ENCODE measurements around the gene GALC. TPM values are rescaled to one million over a fixed set of nuclear protein-coding genes. Genes with fewer than 3 reads are reported as not detected.
"Not testable (repeated sequence)": the region's sequence is repeated elsewhere in the genome, so short reads cannot be mapped to it uniquely, and the experiment has no call there.

GALC gene
- 9.8 and 22.4 TPM in 2 replicates for total RNA-seq

DNA sequence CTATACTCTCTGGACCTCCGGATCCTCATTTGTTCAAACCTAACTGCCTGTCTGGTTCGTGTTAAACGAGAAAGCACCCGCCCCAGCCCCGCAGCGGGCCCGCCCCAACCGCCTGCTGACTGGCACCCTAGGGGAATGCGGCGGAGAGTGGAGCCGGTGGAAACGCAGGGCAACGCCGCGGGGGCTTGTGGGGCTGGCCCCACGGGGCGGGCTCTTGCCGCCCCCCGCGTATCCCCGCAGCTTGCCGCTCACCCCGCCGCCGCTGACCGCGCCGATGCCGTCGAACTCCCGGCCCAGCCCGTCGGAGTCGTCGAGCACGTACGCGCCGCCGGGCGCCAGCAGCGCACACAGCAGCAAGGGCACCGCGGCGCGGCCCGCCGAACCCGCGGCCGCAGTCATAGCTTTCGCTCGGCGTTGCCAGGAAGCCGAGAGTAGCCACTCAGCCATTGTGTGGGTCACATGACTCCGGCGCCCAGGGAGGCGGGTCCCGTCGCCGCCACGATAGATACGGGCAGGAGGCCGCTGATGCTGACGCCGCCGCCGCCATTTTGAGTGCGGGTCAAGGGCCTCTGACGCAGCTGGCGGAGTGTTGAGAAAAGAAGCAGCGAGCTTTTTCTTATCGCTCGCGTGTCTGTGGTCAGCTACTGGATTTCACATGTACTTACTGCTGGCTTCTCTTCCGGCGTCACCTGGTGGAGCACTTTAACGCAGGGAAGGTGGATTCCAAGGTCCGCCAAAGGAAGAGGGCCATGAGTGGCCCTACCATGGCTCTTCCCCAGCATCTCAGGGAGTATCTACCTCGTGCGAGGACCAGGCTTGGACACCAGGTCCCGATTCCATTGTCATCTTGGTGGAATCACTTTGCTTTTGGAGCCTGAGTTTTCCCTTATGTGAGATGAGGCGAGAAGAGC is at the start of gene GALC:
Gene GALC (minus strand): TSS at position 465 of the 911 bp plus-strand sequence. CDS start 18 bp downstream, at position 447.
- DNase-seq (ENCODE audit: low read depth in 2 of 2), result peak; percentile 65 to 93

DNA sequence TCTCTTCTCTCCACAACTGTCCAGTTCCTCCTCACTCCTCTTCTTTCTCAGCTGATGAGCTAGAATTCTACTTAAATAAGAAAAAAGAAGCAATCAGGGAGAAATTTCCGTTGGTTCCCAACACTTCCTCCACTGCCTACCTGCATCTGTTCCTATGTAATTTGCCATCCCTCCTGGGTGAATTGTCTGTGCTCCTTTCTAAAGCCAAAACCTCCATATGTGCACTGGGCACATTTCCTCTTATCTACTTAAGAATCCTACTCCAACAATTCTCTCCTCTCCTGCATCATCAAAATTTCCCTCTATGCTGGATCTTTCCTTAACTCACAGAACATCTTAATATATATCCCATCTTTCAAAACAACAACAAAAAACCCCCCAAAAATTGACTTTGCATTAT is 47.2 kb upstream of the GALC start:
- DNase-seq (ENCODE audit: low read depth in 2 of 2), result no peak

DNA sequence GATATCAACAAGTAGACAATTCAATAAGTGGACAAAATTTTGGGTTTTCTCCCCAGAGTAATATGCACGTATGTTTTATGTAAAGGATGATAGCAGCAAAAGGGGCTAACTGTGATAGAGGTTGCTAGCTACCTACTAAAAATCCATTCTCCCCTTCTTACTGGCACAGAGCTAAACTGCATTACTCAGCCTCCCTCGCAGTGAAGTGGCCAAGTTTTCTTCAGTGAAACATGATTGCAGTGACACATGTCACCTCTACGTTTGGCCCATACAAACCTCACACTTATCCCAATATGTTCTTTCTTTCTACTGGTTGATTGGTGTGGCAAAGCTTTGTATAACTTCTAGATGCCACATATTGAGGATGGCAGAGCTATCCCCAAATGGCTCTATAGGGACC is 46.2 kb upstream of the GALC start:
- DNase-seq (ENCODE audit: low read depth in 2 of 2), result no peak

DNA sequence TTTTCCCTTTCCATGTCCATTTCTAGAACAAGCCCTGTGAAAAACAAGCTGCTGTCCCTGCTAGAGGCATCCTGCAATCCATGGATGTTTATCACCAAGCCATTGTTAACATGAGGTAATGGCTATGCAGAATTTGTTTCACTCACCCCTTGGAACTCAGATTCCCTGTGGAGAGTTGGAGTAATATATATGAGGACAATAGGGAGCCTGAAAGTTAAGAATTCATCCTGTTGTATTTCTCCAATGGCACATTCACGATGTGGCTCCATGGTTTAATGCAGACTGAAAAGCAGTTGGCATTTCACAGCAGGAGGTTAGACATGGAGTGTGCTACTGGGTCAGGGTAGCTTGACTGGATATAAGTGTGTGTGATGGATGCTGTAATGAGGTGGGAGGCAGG is 44.3 kb upstream of the GALC start:
- no peak for DNase-seq (ENCODE audit: low read depth in 2 of 2)

GRCh38 chr14:88036422-88036821 is 43.4 kb upstream of the GALC start:
- DNase-seq (ENCODE audit: low read depth in 2 of 2), result no peak

GRCh38 chr14:88034076-88034475 is 41.1 kb upstream of the GALC start:
- no peak for DNase-seq (ENCODE audit: low read depth in 2 of 2)

DNA sequence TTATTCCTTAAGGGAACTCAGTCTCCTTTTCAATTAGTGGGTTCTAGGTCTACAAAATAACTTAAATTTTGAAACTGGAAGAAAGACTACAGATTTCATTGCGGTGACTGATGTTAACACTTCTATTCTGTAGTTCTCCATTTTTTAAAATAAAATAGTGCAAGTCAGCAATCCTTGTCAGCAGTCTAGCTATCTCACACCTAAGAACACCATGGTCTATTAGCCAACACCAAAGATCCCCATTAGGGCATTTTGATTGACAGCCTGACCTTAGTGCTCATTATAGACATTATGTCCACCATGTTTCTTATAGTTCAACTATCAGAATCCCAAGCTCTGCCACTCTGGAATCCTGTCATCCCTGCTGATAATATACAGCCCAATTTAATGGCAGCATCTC is 39.4 kb upstream of the GALC start:
- DNase-seq (ENCODE audit: low read depth in 2 of 2), result no peak

GRCh38 chr14:88030892-88031291 is 37.9 kb upstream of the GALC start:
- DNase-seq (ENCODE audit: low read depth in 2 of 2), result no peak

- DNase-seq (ENCODE audit: low read depth in 2 of 2), result no peak
Observed at GRCh38 chr14:88030079-88030478, 37.1 kb upstream of the GALC start.

- no peak for DNase-seq (ENCODE audit: low read depth in 2 of 2)
Observed at GRCh38 chr14:88029500-88029899, 36.5 kb upstream of the GALC start.

- DNase-seq (ENCODE audit: low read depth in 2 of 2), result no peak
Observed at GRCh38 chr14:88026890-88027289, 33.9 kb upstream of the GALC start.

DNA sequence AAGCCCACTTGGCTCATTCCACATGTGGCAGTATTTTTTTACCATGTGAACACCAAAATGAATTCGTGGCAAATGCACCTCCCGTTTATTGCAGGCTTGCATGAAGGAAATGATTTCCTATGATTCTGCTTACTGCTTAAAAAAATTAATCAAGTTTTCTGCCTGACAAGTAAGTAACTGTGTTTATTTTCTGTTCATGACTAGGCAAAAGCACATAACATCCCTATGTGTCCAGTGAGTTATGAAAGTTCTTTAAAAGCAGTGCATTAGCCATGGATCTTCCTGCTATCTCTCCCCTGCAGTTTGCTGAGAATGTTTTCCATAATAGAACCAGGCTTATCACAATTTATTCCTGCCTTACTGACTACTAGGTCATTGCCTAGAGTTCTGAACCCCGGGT is 32.3 kb upstream of the GALC start:
- DNase-seq (ENCODE audit: low read depth in 2 of 2), result no peak

- not testable (repeated sequence) for DNase-seq (ENCODE audit: low read depth in 2 of 2)
Observed at GRCh38 chr14:88024252-88025086, 31.5 kb upstream of the GALC start.

- no peak for DNase-seq (ENCODE audit: low read depth in 2 of 2)
Observed at GRCh38 chr14:88023658-88024187, 30.7 kb upstream of the GALC start.

GRCh38 chr14:88017535-88017934 is 24.6 kb upstream of the GALC start:
- DNase-seq (ENCODE audit: low read depth in 2 of 2), result no peak

- no peak for DNase-seq (ENCODE audit: low read depth in 2 of 2)
Observed at GRCh38 chr14:88016768-88017167, 23.8 kb upstream of the GALC start.

DNA sequence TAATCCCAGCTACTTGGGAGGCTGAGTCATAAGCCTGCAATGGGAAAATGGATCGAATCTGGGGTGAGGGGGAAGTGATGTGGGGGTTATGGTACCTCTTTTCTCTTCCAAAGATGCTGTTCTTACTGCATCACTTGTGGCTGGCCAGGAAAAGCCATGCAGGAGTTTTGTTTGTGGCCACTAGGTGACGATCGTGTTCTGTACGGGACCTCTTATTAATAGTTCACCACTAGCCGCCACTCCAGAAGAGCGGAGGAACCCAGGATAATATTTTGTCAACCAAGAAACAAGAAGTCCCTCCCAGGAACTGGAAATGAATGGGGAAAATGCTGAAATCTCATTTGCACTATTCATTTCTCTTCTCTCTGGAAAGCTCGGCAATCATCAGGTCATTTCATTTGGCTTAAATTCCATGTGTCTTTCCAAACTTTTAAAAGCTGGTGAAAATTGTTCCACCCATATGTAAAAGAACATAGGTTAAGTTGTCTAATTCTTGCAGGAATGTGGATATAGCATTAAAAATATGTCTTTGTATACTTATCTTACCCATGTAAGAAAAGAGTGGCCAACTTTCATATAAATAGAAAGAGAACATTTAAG is 20.9 kb upstream of the GALC start:
- peak; percentile 25 to 73 for DNase-seq (ENCODE audit: low read depth in 2 of 2)

DNA sequence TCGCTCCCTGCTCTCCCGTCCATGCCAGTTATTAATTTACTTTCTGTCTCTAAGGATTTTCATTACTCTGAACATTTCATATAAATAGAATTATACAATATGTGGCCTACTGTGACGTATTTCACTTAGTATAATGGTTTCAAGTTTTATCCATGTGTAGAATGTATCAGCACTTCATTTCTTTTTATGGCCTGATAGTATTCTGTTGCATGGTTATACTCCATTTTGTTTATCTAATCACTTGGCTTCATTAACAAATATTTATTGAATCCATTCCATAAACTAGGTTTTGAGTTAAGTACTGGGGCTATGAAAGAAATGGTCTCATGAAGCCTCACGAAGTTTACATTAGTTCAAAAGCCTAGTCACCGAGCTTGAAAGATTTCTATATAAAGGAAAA is 19.5 kb upstream of the GALC start:
- DNase-seq (ENCODE audit: low read depth in 2 of 2), result no peak

DNA sequence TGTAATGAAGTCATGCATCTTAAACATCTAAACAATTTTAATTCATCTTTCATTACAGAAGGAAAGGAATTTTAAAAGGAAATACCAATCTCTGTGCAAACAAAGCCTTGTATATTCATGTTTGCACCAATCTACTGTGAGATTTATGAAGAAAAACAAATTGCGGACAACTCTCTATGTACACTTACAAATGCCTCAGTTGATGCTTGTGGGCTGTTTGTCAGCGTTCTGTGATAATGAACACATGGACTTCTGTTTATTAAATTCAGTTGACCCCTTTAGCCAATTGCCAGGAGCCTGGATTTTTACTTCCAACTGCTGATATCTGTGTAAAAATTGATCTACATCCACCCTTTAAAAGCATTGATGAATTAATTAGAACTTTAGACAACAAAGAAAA is 17.3 kb upstream of the GALC start:
- no peak for DNase-seq (ENCODE audit: low read depth in 2 of 2)

DNA sequence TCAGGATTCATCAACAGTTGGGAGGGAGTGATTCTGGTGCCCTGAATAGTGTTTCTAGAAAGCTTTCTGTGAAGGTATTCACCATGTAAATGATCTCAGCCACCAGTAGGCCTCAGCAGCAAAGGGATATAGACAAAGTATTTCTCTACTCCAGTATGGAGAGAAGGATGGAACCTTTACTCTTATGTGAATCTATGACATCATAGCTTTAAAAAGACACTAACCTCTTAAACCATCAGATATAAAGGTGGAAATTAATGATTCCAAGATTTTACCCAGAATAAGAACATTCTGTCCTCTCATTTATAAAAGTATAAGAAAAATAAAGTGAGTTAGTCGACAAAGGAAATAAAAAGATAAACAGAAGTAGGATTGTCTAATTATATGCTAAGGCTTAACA is 16.5 kb upstream of the GALC start:
- DNase-seq (ENCODE audit: low read depth in 2 of 2), result no peak

- DNase-seq (ENCODE audit: low read depth in 2 of 2), result no peak
Observed at GRCh38 chr14:88008039-88008742, 15.2 kb upstream of the GALC start.

Data from dermis microvascular lymphatic vessel endothelial cell (primary cell).